CD4-positive, alpha-beta T cell treated with Interleukin-6 for 4 hours (primary cell): ENCODE results near the gene MOB2.

Experiments used
- DNase-seq: peaks from one replicate; pipeline ENCODE4 v3.0.0-alpha.2; 2020; ENCODE audit warnings: mixed read lengths

MOB2 gene

DNA sequence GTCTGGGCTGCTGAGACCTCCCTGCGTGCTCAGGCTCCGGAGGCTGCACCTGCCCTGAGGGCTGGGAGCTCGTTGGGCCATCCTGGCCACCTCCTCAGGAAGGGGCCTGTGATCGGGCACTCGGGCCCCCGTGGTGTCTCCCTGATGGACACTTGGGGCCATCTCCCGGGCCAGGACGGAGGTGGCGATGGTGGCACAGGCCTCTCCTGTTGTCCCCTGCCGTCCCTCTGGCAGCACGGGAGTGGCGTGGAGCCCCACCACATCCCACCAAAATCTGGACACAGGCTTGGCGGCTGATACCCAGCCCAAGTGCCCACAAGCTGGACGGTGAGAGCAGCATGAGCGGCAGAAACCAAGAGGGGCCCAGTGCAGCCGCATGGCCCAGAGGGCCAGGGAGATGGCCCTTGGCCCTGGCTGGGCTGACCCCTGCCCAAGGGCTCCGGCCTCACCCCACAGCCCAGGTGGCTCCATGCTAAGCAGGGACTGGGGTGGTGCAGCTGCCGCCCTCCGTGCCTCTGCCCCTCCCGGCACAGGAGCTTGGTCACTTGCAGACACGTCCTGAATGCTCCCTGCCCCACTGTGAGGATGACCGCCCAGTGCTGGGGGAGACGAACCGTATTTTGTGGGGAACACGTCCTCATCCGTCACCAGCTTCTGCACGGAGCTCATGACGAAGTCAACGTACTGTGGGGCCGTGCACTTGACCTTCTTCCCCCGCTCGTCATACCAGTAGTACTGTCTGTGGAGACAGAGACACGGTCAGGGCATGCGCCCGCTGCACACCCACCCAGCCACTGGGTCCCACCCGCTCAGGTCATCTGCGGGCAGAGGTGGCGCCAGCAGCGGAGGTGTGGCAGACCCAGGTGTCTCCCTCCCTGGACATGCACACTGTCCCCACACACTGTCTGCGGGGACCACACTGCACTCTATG, 15.6 kb downstream of the MOB2 start:
- no peak for DNase-seq

DNA sequence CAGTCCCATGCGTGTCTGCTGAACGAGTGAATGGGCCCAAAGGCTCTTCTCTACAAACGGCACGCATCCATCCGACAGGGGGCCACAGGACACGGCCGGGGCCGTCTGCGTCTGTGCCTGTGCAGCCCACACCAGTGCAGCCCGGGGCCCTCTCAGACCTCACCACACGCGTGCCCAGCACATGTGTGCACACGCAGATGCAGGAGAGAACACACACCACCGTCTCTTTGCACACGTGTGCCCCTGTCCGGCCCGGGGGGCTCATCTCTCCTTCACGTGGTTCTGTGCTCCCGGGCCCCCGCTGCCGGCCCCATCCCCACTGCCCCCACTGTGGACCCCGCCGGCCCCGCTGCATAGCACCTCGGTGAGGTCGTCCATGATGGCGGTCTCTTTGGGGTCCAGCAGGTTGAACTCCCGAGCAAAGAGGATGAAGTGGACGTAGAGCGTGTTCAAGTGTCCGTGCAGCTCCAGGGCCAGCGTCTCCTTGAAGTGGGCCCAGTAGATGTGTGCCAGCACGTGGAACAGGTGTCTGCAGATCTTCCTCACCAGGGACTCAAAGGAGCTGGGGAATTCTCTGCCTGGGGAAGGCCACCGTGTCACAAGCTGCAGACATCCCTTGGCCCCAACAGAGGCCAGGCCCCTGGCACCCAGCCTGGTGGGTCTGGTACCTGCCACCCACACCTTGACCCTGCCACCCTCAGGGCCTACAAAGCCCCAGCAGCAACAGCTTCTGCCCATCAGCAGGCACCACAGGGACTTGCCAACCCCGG, 16.5 kb downstream of the MOB2 start:
- DNase-seq, result no peak

DNA sequence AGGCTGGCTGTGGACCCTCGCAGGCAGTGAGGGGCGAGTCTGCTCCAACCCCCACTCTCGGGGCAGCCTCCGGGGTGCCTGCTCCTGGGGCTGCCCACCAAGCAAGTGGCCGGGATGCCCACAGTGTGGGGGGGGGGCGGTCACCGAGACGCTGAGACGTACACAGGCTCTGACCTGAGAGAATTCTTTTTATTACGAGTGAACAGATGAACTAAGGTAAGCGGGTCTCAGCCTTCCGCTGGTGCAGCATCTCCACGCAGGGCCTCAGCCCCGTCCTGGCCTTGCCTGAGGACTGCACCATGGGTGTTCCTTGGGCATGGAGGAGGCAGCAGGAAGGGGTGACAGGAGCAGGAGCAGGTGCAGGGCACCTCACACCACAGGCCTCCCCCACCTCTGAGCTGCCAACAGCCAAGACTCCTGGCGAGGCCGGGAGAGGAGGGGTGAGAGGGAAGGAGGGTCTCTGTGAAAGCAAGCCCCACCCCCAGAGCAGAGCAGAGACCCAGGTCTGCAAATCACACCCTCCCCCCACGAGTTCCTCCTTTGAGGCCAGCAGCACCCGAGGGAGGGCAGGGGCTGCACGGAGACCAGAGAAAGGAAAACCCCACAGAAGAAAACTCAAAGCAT, 17.2 kb downstream of the MOB2 start:
- no peak for DNase-seq

DNA sequence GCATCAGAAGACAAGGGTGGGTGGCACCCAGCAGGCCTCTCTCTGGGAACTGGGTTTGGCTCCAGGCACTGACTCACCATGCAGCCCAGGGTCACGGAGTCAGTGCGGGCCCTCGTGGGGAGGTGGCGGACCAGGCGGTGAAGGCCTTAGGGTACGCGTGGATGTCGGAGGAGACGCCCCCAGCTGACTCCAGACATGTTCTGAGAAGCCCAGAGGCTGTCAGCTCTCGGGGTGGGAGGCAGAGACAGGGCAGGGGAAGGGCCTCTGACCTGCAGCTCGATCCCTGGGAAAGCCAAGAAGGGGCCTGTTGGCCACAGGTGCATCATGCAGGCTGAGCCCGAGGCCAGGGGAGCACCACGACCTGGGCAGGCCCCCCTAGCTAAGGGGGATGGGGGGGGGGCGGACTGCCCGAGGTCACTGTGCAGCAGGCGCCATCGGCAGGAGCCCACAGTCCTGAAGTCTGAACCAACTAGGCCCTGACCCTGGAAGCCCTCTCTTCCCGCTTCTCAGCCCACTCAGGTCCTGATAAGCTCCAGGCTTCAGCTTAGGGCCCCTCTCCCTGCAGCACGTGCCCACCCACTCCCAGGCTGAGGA, 18.0 kb downstream of the MOB2 start:
- DNase-seq, result no peak

DNA sequence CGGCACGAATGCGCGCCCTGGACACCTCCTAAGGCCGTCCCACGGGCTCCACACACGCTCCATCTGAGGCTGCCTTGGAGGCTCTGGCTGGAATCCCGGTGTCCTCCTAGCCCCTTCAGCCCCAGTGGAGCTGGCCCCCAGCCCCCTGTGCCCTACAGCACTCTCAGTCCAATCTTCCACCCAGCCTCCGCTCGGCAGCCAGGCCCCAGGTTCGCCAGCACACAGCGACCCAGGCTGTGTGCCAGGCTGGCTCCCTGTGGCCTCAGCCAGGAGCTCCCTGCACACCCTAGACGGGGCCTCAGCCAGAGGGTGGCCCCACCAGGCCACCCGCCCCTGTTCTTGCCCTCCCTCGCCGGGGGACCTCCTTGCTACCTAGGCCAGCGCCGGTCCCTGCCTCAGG, 18.6 kb downstream of the MOB2 start:
- no peak for DNase-seq

DNA sequence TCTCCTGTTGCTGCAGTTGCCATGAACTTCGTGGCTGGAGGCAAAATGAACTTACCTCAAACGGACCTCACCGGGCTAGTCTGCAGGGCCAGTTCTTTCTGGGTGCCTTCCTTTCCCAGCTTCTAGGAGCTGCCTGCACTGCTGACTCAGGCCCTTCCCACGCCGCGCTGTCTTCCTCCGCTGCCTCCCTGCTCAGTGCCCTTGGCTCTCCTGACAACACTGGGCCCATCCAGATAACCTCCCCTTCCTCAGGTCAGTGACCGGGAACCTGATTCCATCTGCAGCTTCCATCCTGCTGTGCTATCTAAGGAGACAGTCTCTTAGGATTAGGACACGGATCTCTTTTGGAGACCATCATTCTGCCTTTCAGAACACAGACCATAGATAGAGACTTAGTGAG, 19.3 kb downstream of the MOB2 start:
- no peak for DNase-seq

DNA sequence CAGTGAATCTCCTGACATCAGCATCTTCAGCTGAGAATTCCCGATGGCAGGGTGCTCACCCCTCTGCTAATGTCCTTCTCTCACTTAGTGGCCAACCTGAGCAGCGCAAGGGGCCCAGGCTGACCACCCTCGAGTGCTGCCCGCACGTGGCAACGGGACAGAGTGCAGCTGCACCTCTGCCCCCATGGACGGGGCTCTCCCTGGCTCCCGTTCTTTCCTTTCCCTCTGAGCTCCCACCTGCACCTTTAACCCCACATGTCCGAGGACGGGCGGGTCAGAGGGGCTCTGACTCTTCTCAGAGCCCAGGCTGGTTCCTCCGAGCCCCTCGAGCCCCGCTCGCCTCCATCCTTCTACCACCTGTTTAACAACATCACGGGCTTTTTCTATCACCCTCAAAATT, 19.8 kb downstream of the MOB2 start:
- DNase-seq, result no peak

DNA sequence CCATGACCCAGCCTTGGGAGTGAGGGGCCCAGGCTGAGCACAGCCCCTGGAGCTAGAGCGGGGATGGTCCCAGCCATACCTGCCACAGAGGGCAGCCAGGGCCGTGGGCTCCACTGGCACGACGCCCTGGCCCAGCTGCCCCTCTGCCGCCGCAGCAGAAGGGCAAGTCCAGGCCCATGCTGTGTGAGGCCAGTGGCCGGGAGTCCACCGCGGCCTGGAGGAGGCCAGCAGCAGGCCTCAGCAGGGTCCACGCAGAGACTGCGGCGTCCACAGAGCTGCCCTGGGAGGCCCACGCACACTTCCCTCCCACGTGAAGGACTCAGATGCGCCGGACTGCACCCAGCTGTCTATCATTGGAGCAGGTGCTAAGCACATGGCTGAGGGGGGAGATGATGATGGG, 23.5 kb downstream of the MOB2 start:
- DNase-seq, result no peak

DNA sequence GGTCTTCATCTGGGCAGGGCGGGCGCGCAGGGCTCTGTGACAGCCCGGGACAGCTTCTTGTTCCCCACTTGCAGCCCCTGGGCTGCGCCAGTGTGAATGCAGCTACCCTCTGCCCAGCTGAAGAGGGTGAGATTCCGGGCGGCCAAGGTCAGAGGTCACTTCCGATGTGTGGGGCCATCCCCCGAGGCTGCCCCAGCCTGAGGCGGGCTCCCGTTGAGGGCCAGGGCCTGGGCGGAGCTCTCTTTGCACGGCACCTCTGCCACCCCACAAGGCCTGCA, 23.9 kb downstream of the MOB2 start:
- no peak for DNase-seq

DNA sequence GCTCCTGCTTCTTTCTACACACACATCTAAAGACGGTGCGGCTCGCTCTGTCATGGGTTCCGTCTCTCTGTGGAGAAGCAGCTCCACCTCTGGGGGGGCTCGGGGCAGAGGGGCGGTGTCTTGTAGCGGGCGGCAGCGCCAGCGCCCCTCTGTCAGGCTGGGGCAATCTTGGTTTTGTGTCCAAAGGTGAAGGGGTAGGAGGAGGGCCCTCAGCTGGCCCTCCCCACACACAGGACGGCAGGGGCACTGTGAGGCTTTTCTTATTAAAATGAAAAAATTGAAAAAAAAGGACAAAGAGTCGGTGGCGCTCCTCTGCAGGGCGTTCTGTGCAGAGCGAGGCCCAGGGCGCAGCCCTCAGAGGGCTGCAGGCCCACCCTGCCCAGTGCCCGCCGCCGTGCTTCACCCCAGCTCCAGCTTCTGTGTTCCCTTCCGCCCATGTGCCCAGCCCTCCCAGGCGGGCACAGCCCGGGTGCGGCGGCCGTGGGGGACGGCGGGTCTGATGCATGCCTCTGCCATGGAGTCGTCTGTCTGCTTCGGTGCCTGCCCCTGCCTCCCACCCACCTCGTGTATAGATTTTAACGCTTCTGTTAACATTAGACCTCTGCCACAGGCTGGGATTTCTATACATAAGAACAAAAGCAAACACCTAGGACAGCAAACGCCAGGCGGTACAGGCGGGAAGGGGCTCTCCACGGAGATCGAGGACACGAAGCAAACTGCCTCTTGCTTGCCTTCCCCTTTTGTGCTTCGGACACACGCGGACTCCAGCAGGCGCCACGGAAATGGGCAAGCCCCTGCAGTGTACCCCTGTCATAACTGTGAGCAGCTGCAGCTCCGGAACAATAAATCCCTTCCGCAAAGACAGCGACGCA, 24.5 kb downstream of the MOB2 start:
- no peak for DNase-seq

DNA sequence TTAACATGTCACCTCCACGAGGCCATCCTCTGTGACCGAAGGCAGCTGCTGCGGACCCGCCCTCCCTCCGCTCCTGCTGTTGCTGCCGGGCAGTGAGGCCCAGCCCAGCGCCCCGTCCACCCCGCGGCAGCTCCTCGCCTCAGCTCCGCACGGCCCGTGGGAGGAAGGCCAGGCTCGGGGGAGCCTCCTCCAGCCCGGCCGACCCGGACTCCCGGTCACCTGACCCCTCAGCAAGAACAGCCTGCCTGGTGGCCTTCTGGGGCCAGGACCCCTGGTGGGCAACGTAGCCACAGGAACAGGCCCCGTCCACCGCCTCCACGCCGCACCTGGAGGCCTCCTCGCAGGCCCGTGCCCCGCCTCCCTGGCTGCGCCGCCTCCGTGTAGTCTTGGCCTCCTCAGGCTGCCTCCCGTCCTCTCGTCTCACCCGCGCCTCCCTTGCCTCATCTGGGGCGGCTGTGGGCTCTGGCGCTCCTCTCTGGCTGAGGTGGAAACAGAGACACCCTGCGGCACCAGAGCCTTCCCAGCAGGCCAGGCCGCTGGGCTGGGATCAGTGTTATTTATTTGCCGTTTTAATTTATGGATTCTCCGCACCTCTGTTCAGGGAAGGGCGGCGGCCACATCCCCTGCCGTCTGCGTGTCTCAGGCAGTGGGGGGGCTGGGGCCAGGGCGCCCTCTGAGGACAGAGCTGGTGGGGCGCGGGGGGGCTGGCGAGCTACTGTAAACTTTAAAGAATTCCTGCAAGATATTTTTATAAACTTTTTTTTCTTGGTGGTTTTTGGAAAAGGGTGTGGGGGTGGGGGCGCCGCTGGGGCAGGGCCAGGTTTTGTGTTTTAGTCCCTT, 25.4 kb downstream of the MOB2 start:
- no peak for DNase-seq

DNA sequence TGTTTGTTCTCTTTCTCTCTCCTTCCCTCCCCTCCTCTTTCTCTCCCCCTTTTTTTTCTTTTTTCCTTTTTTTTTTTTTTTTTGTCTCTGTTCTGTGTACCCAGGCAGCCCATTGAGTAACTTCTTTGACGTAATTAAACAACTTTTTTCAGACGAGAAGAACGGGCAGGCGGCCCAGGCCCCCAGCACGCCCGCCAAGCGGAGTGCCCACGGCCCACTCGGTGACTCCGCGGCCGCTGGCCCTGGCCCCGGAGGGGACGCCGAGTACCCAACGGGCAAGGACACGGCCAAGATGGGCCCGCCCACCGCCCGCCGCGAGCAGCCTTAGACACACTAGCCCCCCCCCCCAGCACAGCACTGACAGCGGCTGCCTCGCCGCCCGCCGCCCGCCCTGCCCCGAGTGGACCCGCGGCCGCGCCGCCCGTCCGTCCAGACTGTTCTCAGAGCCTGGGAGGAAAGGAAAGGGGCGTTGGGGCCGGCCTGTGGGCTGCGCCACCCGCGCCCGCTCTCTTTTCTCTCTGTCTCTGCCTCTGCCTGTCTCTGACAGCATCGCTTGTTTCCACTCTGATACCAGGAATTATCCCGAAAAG, 26.1 kb downstream of the MOB2 start:
- no peak for DNase-seq

DNA sequence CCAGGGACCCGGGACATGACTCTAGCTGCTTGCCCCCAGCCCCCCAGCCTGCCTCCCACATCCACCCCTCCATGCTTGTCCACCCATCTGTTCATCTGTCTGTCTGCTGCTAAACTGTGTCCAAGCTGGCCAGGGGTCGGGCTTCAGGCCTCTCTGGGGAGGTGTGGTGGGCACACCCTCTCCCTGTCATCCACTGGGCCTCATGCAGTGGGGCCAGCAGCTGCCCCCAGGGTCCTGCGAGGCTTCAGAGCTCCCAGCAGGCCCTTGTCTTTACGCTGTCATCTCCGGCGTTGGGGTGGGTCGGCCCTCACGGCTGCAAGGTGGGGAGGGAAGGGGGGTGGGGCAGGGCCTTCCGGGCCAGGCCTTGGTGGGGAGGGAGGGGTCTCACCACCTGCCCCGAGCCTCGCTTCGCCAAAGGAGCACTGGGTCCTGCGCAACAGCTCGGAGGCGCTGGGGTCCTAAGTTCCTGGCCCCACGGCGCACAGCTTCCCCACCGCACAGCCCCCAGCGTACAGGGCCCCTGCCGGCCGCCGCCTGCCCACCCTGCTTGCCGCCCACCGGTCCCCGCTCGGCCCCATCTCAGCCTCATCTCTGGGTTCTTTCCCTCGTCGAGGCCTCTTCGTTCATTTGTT, 26.7 kb downstream of the MOB2 start:
- no peak for DNase-seq

DNA sequence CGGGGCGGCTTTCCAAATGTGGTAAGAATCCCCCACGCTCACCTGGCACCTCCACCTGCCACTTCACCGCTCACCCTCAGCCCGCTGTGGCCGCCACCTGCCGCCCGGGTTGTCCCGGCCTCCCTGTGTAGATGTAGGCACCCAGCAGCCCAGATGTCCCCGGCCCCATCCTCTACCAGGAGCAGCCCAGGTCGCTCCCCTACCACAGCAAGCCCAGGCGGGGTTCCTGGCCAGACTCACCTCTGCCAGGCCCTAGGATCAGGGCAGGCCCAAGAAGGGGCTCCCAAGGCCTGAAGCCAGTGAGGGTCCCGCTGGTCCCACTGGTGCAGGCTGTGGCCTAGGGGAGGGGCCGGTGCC, 27.4 kb downstream of the MOB2 start:
- DNase-seq, result no peak

DNA sequence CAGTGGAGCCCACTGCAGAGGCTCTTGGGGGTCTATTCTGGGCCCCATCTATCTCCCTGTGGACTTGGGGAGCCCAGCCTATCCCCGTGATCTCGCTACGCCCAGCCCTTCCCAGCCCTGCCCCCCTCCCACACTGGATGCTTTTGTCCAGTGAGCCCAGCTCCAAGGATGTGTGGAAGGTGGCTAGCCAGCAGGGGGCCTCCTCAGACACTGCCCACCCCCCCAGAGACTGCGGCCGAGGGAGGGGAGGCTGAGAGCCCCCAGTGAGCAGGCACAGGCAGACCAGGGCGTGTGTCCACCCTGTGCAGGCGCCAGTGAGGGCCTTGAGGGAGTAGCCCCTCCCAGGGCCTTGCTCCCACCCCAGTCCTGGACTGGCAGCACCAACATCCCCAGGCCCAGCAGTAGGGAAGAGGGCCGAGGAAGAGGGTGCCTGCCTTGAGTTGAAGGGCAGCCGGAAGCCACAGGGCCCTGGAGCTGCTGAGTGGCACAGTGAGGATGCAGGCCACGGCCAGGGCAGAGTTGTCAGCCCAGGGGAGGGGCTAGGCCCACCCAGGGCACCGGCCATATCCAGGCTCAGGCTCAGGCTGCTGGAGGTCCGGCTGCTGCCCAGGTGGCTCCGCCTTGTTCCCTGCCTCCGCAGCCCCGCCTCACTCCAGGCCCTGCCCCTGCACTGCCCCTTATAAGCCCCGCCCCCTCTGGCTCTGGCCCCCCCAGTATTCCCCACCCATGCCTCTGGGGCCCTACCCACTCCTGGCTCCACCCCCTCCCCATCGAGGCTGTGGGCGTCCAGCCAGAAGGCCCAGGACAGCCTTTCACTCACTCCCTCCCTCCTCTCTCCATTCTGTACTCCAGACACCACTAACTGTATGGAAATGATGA, 28.0 kb downstream of the MOB2 start:
- no peak for DNase-seq

DNA sequence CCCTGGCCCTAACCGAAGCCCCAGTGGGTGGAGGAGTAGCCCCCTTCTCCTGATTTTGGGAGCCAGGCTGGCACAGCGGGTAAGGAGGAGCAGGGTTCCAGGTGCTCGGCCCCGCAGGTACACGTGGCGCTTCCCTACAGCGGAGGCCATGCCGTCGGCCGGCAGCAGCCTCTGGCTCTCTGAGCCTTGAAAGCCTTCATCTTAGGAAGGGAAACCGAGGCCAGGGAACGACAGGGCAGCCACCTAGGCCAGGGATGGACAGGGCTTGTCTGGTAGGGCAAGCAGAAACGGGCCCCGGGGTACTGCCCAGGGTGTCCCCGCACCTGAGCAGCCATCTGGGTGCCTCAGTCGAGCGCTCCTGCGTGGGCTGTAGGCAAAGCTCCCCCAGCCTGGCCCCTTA, 28.7 kb downstream of the MOB2 start:
- DNase-seq, result no peak

DNA sequence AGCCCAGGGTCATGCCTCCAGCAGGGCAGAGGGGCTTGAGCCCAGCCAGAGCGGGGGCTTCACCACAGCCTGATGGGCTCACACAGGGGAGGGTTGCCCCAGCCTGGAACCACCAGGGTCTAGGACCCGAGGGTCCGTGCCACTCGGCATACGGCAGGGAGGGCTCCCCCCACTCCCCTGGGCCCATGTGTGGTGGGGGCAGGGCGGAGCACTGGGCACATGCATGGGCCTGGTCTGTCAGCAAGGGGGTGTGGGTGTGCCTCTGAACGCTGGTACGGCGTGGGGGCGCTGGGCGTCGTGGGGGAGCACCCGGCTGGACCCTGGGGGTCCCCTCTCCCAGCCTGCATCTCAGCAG, 29.3 kb downstream of the MOB2 start:
- DNase-seq, result no peak

DNA sequence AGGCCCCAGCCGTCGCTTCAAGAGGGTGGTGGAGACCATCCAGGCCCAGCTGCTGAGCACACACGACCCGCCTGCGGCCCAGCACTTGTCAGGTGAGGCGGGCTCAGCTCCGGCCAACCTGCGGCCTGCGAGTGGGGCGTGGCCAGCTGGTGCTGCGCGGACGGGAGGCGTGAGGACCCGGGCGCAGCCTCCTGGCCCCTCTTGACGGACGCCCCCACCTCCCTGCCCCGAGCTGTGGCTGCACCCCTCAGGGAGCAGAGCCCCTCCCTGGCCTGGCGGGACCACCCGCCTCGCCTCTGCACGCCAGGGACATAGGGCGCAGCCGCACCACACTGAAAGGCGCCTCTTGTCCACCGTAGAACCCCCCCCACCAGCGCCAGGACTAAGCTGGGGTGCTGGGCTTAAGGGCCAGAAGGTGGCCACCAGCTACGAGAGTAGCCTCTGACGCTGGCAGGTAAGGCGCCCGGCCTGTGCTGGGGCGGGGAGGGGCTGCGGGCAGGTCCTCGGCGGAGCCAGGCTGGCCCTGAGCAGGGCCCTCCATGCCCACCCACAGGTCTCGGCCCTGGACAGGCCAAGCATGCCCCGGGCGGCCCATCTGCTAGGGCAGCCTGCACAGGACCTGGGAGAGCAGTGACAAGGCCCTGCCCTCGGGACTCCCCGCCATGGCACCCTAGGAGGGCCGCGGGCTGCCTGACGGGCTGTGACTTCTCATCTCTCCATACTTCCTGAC, 29.8 kb downstream of the MOB2 start:
- DNase-seq, result no peak

DNA sequence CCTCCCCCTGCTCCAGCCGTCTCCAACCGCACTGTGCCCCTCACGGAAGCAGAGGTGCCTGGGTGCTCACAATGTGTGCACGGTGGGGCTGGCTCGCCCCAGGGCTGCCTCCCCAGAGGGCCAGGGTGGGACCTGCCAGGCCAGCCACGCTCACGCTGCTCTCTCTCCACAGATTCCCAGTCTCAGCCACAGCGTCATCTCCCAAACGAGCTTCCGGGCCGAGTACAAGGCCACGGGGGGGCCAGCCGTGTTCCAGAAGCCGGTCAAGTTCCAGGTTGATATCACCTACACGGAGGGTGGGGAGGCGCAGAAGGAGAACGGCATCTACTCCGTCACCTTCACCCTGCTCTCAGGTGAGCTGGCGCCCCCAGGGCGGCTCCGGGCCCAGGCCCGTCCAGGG, 30.4 kb downstream of the MOB2 start:
- no peak for DNase-seq
